Measurements from ENCODE around the gene ATXN1.

DNA sequence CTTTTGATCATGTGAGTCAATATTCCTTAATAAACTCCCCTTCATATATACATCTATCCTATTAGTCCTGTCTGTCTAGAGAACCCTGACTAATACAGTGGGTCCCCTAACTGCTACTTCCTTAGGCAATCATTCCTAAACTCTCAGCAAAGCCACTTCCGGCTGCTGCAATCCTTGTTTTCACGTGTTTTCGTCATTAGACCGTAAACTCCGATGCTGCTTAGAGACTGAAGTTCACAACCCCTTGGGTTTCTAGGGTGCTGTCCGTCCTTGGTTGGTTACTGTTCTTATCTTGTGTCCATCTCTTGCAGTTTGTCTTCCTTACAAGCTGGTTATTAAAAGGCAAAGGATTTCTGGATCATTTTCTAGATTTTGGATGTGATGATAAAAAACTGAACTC lies 416.5 kb downstream of the ATXN1 start:
- TF ChIP-seq, protein P1, sequence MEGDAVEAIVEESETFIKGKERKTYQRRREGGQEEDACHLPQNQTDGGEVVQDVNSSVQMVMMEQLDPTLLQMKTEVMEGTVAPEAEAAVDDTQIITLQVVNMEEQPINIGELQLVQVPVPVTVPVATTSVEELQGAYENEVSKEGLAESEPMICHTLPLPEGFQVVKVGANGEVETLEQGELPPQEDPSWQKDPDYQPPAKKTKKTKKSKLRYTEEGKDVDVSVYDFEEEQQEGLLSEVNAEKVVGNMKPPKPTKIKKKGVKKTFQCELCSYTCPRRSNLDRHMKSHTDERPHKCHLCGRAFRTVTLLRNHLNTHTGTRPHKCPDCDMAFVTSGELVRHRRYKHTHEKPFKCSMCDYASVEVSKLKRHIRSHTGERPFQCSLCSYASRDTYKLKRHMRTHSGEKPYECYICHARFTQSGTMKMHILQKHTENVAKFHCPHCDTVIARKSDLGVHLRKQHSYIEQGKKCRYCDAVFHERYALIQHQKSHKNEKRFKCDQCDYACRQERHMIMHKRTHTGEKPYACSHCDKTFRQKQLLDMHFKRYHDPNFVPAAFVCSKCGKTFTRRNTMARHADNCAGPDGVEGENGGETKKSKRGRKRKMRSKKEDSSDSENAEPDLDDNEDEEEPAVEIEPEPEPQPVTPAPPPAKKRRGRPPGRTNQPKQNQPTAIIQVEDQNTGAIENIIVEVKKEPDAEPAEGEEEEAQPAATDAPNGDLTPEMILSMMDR (optimal IDR thresholded peaks at IDR 0.05 in 1 of 3, IDR thresholded peaks at IDR 0.05 in 1 of 3, conservative IDR thresholded peaks at IDR 0.05 in 1 of 3; ENCODE audit: extremely low read depth in 1 of 3, insufficient read depth in 2 of 3, low read length in 3 of 3) = no peak
- no peak for TF ChIP-seq EZH2 (IDR thresholded peaks at IDR 0.05; ENCODE audit: low read length)

Measured in keratinocyte (primary cell).